NCI-H2107 (cell line): ENCODE measurements around the gene ACOT13.
"Not testable (repeated sequence)": the region's sequence is repeated elsewhere in the genome, so short reads cannot be mapped to it uniquely, and the experiment has no call there.

ENCODE experiments used
- DNase-seq: peaks from one replicate; lab custom pipeline; 2025; lab: John Stamatoyannopoulos, UW

Gene ACOT13

DNA sequence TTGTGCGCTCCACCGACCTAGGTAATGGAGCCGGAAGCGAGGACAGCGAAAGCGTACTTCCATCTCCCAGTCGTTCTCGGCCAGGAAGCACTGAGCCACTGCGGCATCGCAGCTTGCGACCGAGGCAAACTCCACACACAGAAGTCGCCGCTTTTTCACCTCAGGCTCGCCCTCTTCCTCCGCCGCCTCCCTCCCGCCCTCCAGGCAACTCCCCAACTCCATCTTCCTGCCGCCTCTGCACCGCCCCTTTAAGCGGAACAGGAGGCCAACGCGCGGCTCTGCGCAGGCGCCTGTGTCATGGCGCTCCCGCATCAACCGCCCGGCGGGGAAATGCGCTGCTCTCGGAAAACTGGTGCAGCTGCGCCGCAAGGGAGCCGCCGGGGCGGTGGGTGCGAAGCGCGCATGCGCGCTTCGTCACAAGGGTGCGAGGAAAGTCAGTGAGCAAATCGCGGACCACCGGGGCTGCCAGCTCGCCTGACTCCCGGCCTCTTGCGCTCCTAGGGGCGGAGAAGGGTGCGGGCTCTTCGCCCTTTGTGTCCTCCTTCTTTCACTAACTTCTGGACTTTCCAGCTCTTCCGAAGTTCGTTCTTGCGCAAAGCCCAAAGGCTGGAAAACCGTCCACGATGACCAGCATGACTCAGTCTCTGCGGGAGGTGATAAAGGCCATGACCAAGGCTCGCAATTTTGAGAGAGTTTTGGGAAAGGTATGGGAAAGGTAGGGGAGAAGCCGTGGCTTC is at the start of gene ACOT13, which contains the start of gene TDP2:
Gene ACOT13, plus strand, starts transcription at position 437 of the 737 bp plus-strand sequence. Its CDS starts 187 bp downstream, at position 624.
Gene TDP2, minus strand, starts transcription at position 259 of the 737 bp plus-strand sequence. Its CDS starts 37 bp downstream, at position 222.
- DNase-seq, result peak; percentile 82

DNA sequence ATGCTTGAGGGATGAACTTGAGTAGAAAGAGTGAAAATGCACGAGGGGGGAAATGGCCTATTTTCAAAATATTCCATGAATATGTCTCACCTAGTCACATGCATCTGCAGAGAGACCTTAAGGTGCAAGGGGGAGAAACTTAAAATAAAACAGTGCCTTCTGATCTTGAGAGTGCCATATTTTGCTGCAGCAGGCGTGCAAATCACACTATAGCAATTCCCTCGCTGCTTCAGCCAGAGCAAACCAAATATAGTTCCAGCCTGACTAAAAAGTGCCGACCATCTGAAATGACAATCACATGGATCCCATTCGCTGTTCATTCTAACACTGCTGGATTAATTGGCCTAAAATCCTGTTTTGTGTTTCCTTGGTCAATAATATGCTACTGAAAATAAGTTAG is 47.2 kb upstream of the ACOT13 start:
- no peak for DNase-seq

GRCh38 chr6:24620637-24621036 is 46.2 kb upstream of the ACOT13 start:
- no peak for DNase-seq

DNA sequence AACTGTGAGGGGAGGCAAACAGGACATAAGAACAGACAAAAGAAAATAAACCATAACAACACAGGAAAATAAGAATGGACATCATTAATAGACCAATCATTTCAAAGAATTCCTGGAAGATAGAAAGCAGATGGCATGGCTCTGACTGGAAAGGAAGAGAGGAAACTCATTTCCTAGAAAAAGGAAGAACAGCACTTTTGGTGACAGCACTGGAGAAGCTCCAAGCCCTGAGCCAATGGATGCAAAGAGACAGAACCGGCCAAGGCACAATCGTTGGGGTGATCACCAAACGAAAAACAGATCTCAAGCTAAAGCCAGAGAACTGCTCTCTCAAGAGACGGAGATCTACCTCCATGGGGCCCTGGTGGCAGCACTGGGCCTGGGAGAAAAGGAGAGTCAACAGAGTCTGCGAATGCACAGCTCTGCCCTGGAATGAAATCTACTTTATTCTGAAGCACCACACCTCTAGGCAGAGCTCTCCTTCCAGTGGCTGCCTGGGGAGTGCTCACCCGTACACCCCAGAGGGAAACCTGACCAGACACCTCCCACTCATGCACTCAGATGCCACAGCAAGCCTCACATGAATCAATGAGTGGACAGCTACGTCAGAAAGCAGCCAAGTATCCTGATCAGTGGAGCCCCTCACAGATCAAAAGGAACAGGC is 45.1 kb upstream of the ACOT13 start:
- no peak for DNase-seq

DNA sequence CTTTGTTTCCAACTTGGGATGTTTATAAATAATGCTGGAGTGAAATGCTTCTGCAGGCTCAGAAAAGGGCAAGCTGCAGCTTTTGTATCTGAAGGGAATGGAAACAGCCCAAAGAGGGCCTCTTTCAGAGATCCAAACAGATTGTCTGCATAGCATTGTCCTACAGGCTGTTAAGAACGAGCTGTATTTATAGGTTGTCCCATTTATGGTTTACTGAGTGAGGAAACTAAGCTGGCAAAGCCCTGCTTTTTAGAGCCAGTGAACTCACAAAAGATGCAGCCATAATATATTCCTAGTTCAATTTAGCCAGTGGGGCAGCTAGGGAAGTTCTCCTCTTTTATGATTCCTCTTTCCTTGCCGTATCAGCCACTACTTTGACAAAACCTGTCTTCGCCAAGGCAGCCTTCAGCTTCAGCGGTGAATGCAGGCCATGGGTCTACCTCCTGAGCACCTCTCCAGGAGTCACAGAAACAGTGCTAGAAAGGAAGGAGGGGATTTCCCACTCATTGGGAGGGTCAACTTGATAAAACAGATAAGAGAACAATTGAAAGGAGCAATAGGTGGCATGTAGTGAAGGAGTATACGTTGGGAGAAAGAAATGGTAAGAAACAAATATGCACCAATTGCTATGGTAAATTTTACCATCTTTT is 35.9 kb upstream of the ACOT13 start:
- no peak for DNase-seq

GRCh38 chr6:24631671-24632070 is 35.2 kb upstream of the ACOT13 start:
- DNase-seq, result no peak

DNA sequence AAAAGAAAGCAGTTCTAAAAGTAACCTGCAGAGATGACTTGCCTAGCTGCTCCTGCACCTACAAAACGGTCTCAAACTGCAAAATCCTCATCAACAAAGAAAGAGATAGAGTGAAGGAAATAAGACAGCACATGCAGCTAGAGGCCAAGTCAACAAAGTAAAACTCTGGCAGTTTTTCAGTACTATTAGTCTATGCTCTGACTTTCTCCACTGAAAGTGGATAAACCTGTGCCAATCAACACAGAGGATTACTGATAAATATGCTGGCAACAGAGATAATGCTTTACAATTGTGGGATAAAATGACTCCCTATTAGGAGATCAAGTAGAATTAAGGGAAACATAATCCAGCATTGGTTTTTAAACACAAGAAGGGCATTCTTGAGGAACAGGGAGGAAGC is 34.3 kb upstream of the ACOT13 start:
- no peak for DNase-seq

GRCh38 chr6:24636681-24637080 is 30.2 kb upstream of the ACOT13 start:
- DNase-seq, result no peak

- no peak for DNase-seq
Measured at GRCh38 chr6:24640166-24640565, 26.7 kb upstream of the ACOT13 start.

- DNase-seq, result not testable (repeated sequence)
Measured at GRCh38 chr6:24640631-24641030, 26.2 kb upstream of the ACOT13 start.

GRCh38 chr6:24642061-24642460 is 24.8 kb upstream of the ACOT13 start:
- DNase-seq, result no peak

- DNase-seq, result no peak
Measured at GRCh38 chr6:24643920-24644319, 23.0 kb upstream of the ACOT13 start.

DNA sequence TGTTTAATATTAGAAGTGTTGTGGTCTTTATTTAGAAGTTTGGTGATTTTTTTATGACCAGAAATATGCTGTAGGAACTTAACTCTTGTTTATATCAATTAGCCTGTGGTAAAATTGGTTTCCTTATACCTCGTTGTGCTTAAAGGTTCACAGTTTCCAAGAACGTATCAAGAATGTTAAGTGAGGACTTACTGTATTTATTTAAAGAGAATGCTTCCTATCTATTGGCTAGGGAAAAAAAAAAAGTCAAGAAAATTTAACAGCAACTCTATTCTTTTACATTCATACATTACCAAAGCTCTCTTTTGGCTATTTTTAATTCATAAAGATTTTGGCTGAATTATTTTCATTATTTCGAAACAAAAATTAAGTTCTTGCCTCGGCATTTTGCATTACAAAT is 22.5 kb upstream of the ACOT13 start:
- DNase-seq, result no peak

DNA sequence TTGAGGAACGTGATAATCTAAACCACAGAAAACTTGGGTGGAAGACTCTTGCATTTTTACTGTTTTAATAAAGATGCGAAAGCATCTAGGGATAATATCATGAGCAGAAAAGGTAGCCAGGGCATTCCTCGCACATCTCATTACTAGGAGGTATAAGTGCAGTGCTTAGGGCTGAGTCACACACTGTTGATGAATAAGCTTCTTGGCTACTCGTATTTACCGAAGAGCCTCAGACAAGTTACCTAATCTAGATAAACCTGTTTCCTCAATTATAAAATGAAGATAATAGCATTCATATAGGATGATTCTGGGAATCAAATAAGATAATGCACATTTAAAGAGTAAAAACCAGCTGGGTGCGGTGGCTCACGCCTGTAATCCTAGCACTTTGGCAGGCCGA is 20.1 kb upstream of the ACOT13 start:
- no peak for DNase-seq

- no peak for DNase-seq
Measured at GRCh38 chr6:24648276-24648675, 18.6 kb upstream of the ACOT13 start.

GRCh38 chr6:24649691-24650090 is 17.2 kb upstream of the ACOT13 start:
- DNase-seq, result no peak

- DNase-seq, result no peak
Measured at GRCh38 chr6:24650365-24650764, 16.5 kb upstream of the ACOT13 start.

DNA sequence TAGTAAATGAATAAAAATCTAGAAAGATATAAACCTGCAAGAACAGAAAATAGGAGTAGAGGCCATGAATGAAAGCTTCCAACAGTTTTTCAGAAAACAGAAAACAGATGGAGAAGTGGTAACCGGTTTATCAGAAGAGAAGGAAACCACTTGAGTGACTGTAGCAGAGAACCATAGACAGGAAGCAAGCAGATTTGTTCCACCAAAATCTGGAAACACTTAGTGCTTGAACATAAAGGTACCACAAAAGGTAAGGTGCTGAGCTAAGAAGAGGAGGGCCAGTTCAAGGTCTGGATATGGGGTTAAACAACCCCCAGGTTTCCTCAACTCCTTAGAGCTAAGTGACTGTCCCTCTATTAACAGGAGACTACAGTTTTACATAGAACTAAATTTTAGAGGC is 11.7 kb upstream of the ACOT13 start:
- DNase-seq, result no peak

DNA sequence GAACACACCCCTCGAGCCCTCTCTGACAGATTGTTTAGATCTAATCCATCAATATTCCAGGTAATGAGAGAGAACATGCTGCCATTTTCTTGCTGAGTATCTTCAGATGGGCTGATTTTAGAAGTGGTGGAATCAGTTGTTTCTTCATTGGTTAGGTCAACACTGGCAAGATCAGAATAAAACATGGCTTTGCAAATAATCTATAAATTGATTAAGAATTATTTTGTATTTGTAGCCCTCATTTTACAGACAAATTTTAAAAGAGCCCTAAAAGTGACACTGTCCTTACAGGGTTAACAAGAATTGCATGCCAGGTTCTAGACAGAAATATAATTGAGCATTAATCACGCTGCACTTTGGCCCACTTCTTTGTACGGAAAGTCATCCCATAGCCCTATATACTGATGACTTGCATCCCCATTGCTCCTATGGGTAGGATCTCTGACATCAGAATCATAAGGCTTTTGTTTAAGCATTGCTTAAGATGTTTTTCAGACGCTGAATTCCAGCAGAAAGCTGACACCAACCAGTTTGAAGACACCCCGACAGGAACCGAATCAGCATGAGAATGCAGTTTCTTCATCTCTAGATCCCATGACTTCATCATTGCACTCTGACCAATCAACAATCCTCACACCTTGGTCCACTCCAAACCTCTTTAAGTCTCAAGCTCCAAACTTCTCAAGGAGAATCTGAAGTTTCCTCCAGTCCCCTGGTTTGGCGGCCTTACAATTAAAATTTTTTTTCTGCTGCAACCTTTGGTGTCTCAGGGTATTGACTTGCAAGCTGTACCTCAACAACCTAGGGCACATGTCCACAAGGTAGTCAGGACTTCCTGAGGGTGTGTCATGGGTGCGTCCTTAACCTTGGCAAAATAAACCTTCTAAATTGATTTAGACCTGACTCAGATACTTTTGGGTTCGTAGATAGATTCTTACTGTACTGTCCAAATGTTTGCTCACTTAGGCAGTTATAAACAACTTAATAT is 8.0 kb upstream of the ACOT13 start:
- no peak for DNase-seq

DNA sequence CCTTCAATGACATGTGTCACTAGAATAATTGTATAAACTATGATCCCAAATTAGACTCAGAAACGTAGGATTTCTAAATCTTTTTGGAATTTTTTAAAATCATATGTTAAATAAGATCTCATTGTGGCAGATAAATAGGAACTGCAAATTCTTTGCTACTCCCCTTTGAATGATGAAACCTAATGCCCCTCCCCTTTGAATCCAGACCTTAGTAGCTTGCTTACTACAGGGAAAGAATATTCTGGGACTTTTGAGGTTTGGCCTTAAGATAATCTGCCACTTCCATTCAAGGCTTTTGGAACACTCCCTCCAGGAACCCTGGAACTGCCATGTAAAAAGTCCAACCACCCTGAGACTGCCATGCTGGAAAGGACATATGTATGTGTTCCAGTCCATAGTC is 7.3 kb upstream of the ACOT13 start:
- no peak for DNase-seq

- no peak for DNase-seq
Measured at GRCh38 chr6:24660105-24660504, 6.8 kb upstream of the ACOT13 start.

DNA sequence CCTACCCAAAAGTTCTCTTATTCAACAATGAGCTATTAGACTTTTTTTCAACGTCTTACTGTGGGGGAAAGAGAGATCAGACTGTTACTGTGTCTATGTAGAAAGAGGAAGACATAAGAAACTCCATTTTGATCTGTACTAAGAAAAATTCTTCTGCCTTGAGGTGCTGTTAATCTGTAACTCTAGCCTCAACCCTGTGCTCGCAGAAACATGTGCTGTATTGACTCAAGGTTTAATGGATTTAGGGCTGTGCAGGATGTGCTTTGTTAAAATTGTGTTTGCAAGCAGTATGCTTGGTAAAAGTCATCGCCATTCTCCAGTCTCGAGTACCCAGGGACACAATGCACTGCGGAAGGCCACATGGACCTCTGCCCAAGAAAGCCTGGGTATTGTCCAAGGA is 5.1 kb upstream of the ACOT13 start:
- not testable (repeated sequence) for DNase-seq
